GM21360 (cell line): ENCODE results near the gene CGAS.
"Not testable (repeated sequence)": the region's sequence is repeated elsewhere in the genome, so short reads cannot be mapped to it uniquely, and the experiment has no call there.

ENCODE experiments used
- ATAC-seq: cut with Tn5 transposase; IDR thresholded peaks from one replicate; pipeline ENCODE4 v1.9.1; 2021; ENCODE audit warnings: mild to moderate bottlenecking, moderate library complexity; ENCODE audit not compliant: unreplicated experiment

The CGAS gene

DNA sequence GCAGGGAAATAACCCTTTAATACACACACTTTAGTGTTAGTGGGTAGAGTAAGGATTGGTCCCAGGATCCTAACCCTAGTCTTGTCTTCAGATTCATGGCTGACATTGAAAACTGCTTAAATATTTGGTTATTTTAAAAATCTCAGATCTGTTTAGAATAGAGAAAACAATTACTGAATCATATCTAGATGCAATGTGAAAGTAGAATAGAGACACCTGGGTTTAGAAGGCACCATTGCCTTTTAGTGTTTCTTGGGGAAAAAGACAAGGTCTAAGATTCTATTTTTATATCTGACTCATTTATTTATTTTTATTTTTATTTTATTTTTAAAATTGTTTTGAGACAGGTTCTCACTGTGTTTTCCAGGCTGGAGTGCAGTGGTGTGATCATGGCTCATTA lies 51.4 kb downstream of the CGAS start:
- ATAC-seq: no peak

GRCh38 chr6:73395875-73396274 lies 56.2 kb downstream of the CGAS start:
- no peak for ATAC-seq

- no peak for ATAC-seq
Observed at GRCh38 chr6:73394577-73395354, 57.3 kb downstream of the CGAS start, which contains the start of gene DDX43. Gene DDX43 (plus strand): TSS chr6:73394828. CDS start chr6:73394906, 78 bp downstream.

DNA sequence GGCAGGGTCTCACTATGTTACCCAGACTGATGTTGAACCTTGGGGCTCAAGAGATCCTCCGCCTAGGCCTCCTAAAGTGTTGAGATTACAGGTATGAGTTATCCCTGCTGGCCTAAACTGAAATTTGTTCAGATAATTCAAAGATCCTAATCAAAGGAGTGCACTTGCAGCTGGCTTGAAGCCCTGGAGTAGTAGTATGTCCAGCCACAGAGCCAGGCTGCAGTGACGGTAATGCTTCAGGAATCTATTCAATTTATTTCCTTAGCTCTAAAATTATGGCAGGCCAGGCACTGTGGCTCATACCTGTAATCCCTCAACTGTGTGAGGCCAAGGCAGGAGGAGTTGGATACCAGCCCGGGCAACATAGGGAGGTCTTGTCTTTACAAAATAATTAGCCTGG lies 58.8 kb downstream of the CGAS start:
- ATAC-seq: no peak

DNA sequence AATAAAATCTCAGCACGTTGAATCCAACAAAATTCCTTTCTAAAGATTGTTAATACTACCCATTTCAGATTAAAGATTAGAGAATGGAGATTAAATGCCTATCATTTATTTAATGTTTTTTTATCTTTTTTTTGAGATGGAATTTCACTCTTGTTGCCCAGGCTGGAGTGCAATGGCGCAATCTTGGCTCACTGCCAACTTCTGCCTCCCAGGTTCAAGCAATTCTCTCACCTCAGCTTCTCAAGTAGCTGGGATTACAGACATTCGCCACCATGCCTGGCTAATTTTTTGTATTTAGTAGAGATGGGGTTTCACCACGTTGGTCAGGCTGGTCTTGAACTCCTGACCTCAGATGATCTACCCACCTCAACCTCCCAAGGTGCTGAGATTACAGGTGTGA lies 59.9 kb downstream of the CGAS start:
- ATAC-seq: not testable (repeated sequence)

- no peak for ATAC-seq
Observed at GRCh38 chr6:73391675-73392074, 60.4 kb downstream of the CGAS start.

GRCh38 chr6:73389854-73390253 lies 62.2 kb downstream of the CGAS start:
- no peak for ATAC-seq

- ATAC-seq: peak; percentile 72
Observed at GRCh38 chr6:73388800-73389512, 63.1 kb downstream of the CGAS start.

GRCh38 chr6:73388433-73388799 lies 63.7 kb downstream of the CGAS start:
- peak; percentile 24 for ATAC-seq

DNA sequence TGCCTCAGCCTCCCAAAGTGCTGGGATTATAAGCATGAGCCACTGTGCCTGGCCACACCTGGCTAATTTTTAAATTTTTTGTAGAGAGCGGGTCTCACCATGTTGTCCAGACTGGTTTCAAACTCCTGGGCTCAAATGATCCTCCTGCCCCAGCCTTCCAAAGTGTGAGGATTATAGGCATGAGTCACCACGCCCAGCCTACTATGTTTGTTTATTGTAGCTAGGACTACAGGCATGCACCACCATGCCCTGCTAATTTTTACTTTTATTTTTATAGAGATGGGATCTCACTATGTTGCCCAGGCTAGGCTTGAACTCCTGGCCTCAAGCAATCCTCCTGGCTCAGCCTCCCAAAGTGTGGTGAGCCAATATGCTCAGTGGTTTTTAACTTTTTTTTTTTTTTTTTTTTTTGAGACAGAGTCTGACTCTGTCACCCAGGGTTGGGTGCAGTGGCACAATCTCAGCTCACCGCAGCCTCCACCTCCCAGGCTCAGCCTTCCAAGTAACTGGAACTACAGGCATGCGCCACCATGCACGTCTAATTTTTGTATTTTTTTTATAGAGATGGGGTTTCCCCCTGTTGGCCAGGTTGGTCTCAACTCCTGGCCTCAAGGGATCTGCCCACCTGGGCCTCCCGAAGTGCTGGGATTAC lies 69.5 kb downstream of the CGAS start:
- ATAC-seq: no peak

DNA sequence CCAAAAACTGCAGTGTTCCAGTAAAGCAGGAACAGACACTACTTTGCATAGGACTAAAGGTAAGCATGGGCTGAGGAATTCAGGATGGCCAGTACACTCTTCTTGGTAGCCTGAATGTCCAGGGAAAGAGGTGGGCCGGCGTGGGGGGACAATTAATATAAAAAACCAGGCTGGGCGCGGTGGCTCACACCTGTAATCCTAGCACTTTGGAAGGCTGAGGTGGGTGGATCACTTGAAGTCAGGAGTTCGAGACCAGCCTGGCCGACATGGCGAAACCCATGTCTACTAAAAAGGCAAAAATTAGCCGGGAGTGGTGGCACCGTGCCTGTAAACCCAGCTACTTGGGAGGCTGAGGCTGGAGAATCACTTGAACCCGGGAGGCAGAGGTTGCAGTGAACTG lies 70.6 kb downstream of the CGAS start:
- ATAC-seq: not testable (repeated sequence)

DNA sequence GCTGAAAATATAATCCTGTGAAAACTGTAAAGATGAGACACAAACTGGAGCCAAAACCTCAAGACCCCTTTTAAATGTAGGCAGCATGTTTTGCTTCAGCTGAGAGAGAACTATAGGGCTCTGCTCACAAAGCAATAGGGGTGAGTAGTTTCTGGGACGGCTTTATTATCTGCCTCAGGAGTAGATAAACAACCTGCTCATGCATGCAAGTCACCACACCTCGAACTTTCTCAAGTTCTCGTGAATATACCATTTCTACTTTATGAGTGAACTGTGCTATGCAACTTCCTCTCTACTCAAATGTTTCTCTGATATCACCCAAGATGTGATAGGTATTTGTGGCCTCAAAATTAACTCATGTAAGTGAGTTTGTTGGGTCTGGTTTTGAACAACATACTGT lies 74.9 kb downstream of the CGAS start:
- no peak for ATAC-seq

DNA sequence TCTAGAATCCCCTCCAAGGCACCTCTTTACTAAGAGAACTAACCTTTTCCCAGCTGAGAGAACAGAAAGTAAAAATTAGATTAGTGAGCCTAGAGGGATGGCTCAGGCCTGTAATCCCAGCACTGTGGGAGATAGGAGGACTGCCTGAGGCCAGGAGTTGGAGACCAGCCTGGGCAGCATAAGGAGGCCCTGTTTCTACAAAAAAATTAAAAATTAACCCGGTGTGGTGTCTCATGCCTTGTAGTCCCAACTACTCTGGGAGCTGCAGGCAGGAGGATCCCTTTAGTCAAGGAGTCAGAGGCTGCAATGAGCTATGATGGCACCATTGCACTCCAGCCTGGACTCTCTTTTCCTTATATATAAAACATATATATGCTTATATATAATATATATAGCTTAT lies 76.9 kb downstream of the CGAS start:
- no peak for ATAC-seq
